ENCODE measurements around the gene RASGRF2. TPM values are rescaled to one million over a fixed set of nuclear protein-coding genes. Genes with fewer than 3 reads are reported as not detected.

RASGRF2 gene
- total RNA-seq, 2 experiments from 2014 or later = 0.06 to 0.13 TPM

DNA sequence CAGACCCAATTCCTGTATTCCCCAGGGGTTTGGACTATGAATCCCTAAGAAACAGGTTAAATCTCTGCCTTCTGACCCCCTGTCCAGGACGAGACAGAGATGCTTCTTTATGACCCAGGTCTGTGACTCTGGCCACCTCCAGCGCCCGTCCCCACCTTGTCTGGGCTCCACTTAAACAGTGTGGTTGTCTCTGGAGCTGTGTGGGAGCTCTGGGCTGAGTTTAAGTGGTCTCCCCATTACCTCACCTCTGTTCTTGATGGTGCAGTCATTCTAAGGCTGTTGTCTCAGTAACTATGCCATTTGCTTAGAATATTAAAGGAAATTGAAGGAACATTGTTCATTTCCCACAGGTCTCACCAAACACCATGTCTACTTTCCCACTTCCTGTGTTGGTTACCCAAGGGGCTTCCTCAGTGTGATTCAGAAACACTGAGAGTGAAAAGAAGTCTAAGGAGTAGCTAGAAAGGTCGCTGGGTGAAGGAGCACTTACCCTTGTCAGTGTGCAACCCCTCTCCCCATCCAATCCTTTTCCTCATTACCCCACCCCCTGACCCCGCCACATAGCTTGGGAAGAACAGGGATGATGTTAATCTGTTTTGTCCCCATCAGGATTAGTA, 145.2 kb downstream of the RASGRF2 start:
- no peaks in the 10 kb centered on the region for H3K79me2 ChIP-seq (ENCODE audit: insufficient read depth, low read depth, low read length)
- H3K36me3 ChIP-seq (ENCODE audit: insufficient read depth, low read length) = no peaks in the 10 kb centered on the region
- H3K4me2 ChIP-seq (ENCODE audit: low read length) = no peak overlapping the region
- H3K4me3 ChIP-seq (ENCODE audit: low read depth, low read length, poor library complexity, severe bottlenecking) = no peak overlapping the region
- ChIA-PET CTCF (ENCODE audit: unreplicated experiment) (no interaction called here), POLR2A (interaction anchor here (0.5 kb wide), 1 partner anchor 639 kb away, joined by 3 read pairs; no protein-coding TSS in a partner anchor)
- BruUV-seq (replicated peaks) = no TSS peak
- intact Hi-C loops (cut with micrococcal nuclease; ENCODE audit: unreplicated experiment) = no loop called here
- DNase-seq (ENCODE audit: low spot score) = no peak
- H3K4me1 ChIP-seq (ENCODE audit: insufficient read depth, low read length, poor library complexity, severe bottlenecking) = no peaks in the 10 kb centered on the region
- H4K20me1 ChIP-seq (ENCODE audit: insufficient read depth, low read length) = no peaks in the 10 kb centered on the region
- no peaks in the 10 kb centered on the region for H3K9me3 ChIP-seq (ENCODE audit: low read length)
- H3K9me2 ChIP-seq (ENCODE audit: insufficient read depth, low read length) = no peaks in the 10 kb centered on the region
- H2AFZ ChIP-seq (ENCODE audit: low read length) = no peak overlapping the region
- H3K27ac ChIP-seq (ENCODE audit: low read depth, low read length, poor library complexity, severe bottlenecking) = no peak overlapping the region
- no peak for TF ChIP-seq CTCF (conservative IDR thresholded peaks at IDR 0.05; ENCODE audit: low read length)
- no peak for TF ChIP-seq EZH2phosphoT487 (IDR thresholded peaks at IDR 0.05; ENCODE audit: borderline replicate concordance, low read depth, low read length)

- Histone ChIP-seq H2AFZ (ENCODE audit: low read length) (no peak overlapping the region), H3K4me2 (ENCODE audit: low read length) (no peak overlapping the region), H4K20me1 (ENCODE audit: insufficient read depth, low read length) (no peaks in the 10 kb centered on the region), H3K27ac (ENCODE audit: low read depth, low read length, poor library complexity, severe bottlenecking) (no peak overlapping the region), H3K9me2 (ENCODE audit: insufficient read depth, low read length) (no peaks in the 10 kb centered on the region), H3K9me3 (ENCODE audit: low read length) (no peaks in the 10 kb centered on the region), H3K79me2 (ENCODE audit: insufficient read depth, low read depth, low read length) (no peaks in the 10 kb centered on the region), H3K4me1 (ENCODE audit: insufficient read depth, low read length, poor library complexity, severe bottlenecking) (no peaks in the 10 kb centered on the region), H3K4me3 (ENCODE audit: low read depth, low read length, poor library complexity, severe bottlenecking) (no peak overlapping the region), H3K36me3 (ENCODE audit: insufficient read depth, low read length) (no peaks in the 10 kb centered on the region)
- intact Hi-C loops (cut with micrococcal nuclease; ENCODE audit: unreplicated experiment) = no loop called here
- POLR2A ChIA-PET = no interaction called here
- no peak for DNase-seq (ENCODE audit: low spot score)
- CTCF ChIA-PET (ENCODE audit: unreplicated experiment) = no interaction called here
- BruUV-seq (replicated peaks) = no TSS peak
- TF ChIP-seq CTCF (conservative IDR thresholded peaks at IDR 0.05; ENCODE audit: low read length) (no peak), EZH2phosphoT487 (IDR thresholded peaks at IDR 0.05; ENCODE audit: borderline replicate concordance, low read depth, low read length) (no peak)
Measured at GRCh38 chr5:81115261-81115660, 155.1 kb downstream of the RASGRF2 start.

DNA sequence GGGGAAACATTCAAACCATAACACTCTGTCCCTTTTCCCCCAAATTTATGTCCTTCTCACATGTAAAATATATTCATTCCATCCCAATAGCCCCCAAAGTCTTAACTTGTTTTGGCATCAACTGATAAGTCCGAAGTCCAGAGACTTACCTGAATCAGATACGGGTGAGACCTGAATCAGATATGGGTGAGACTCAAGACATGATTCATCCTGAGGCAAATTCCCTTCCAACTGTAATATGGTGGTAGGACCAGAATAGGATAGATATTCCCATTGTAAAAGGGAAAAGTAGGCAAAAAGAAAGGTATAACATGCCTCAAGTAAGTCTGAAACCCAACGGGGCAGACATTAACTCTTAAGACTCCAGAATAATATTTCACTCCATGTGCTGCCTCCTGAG, 157.4 kb downstream of the RASGRF2 start:
- no peaks in the 10 kb centered on the region for H3K4me1 ChIP-seq (ENCODE audit: insufficient read depth, low read length, poor library complexity, severe bottlenecking)
- intact Hi-C loops (cut with micrococcal nuclease; ENCODE audit: unreplicated experiment) = no loop called here
- H3K27ac ChIP-seq (ENCODE audit: low read depth, low read length, poor library complexity, severe bottlenecking) = no peak overlapping the region
- H4K20me1 ChIP-seq (ENCODE audit: insufficient read depth, low read length) = no peaks in the 10 kb centered on the region
- H3K79me2 ChIP-seq (ENCODE audit: insufficient read depth, low read depth, low read length) = no peaks in the 10 kb centered on the region
- H3K9me3 ChIP-seq (ENCODE audit: low read length) = no peaks in the 10 kb centered on the region
- no peak overlapping the region for H3K4me2 ChIP-seq (ENCODE audit: low read length)
- POLR2A ChIA-PET = no interaction called here
- H2AFZ ChIP-seq (ENCODE audit: low read length) = no peak overlapping the region
- no peak overlapping the region for H3K4me3 ChIP-seq (ENCODE audit: low read depth, low read length, poor library complexity, severe bottlenecking)
- TF ChIP-seq EZH2phosphoT487 (IDR thresholded peaks at IDR 0.05; ENCODE audit: borderline replicate concordance, low read depth, low read length) (no peak), CTCF (conservative IDR thresholded peaks at IDR 0.05; ENCODE audit: low read length) (no peak)
- DNase-seq (ENCODE audit: low spot score) = no peak
- CTCF ChIA-PET (ENCODE audit: unreplicated experiment) = no interaction called here
- no peaks in the 10 kb centered on the region for H3K9me2 ChIP-seq (ENCODE audit: insufficient read depth, low read length)
- H3K36me3 ChIP-seq (ENCODE audit: insufficient read depth, low read length) = no peaks in the 10 kb centered on the region
- no TSS peak for BruUV-seq (replicated peaks)
